GM12892 (cell line): ENCODE results near the gene TDRD3.

Experiments used
- POLR2AphosphoS5 ChIP-seq: IDR thresholded peaks from 2 replicates; pipeline ENCODE4 v1.6.1; 2011; ENCODE audit warnings: low read depth, low read length, control low read depth
- TAF1 ChIP-seq: IDR thresholded peaks from 2 replicates; pipeline ENCODE4 v1.6.1; 2011; ENCODE audit warnings: low read depth, mild to moderate bottlenecking, control low read depth, low read length, borderline replicate concordance

DNA sequence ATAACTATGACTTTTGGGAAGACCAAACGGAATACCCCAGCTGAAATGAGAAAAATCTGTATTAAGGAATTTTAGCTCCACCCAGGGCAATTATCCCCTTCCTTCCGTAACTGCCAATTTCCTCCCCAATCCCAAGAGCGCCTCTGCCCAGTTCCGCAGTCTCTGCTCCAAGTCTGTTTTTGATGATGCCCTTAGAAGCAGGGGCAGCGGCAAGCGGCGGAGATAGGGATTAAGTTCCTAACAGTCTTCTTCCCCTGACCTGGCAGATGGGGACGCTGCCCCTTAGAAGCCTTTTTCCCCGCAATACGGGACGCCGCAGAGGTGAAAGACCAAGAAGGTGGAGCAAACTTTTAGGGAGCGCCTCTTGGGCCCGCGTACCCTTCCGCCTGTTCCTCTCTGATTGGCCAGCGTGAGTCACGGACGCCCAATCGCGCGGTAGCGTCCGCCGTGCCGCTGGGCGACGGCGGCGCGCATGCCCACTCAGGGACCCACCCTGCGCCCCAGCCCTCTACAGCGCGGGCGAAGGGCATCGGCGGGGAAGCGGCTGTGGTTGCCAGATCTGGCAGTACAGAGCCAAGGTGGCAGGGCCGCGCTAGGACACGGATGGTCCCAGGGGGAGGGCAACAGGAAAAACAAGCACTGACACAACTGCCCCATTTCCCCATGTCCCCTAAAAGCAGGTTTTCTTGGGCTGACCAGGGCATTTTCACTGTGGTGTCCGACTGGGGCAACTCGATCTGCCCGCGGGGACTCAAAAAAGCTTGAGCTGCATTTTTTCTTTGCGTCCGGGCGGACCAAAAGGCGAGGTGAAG lies 843 bp upstream of the TDRD3 start:
- TF ChIP-seq POLR2AphosphoS5 (no peak; the same call in none of the 2 replicates), TAF1 (no peak; the same call in 1 of the 2 replicates)
